HFFc6 (cell line): ENCODE measurements around the gene SIPA1L3. TPM values are rescaled to one million over a fixed set of nuclear protein-coding genes. Genes with fewer than 3 reads are reported as not detected.
A peak's percentile ranks its signal among the peaks of the same experiment; 100 is the strongest.
"Not testable (repeated sequence)": the region's sequence is repeated elsewhere in the genome, so short reads cannot be mapped to it uniquely, and the experiment has no call there.

ENCODE experiments used
- DNase-seq: peaks from one replicate; pipeline ENCODE4 v3.0.0-alpha.2; 2018
- H3K27ac Mint-ChIP-seq: 2 replicates; pipeline ENCODE4 v1.8.0; 2020; ENCODE audit warnings: mild to moderate bottlenecking, mixed read lengths
- H3K27me3 Mint-ChIP-seq: 2 replicates; pipeline ENCODE4 v1.8.0; 2021; ENCODE audit warnings: mild to moderate bottlenecking, moderate library complexity, mixed read lengths; ENCODE audit not compliant: insufficient read depth
- H3K36me3 Mint-ChIP-seq: 2 replicates; pipeline ENCODE4 v1.8.0; 2021; ENCODE audit warnings: low read depth, mixed read lengths
- H3K4me1 Mint-ChIP-seq: 2 replicates; pipeline ENCODE4 v1.8.0; 2020; ENCODE audit warnings: low read depth, mixed read lengths
- H3K4me3 Mint-ChIP-seq: 2 replicates; pipeline ENCODE4 v1.8.0; 2020; ENCODE audit warnings: mild to moderate bottlenecking, moderate library complexity, mixed read lengths
- H3K9me3 Mint-ChIP-seq: 2 replicates; pipeline ENCODE4 v1.8.0; 2020; ENCODE audit warnings: mild to moderate bottlenecking, mixed read lengths
- CTCF ChIP-seq: fragments of 200-600 bp; sonication (generic); IDR thresholded peaks from 2 replicates; pipeline ENCODE4 v1.5.0; 2021; ENCODE audit warnings: antibody characterized with exemption, mild to moderate bottlenecking
- total RNA-seq, 6 experiments: library from RNA; stranded (reverse); fragmentation: NEBNext Ultra II Directional; extraction: Animal tissue kit (Norgen Biotek cat#: 25700); gene quantifications; 2 replicates in 1 of 6; 3 replicates in 5 of 6; pipeline ENCODE4 v1.2.3, GENCODE V29; 2021

SIPA1L3 gene
- total RNA-seq, 6 experiments from 2014 or later: 34.0 to 46.7 (median 41.8) TPM

GRCh38 chr19:38229585-38230073, 322.6 kb downstream of the SIPA1L3 start:
- Mint-ChIP-seq H3K27me3 (peaks cover 10% of the 10 kb centered on the region), H3K4me3 (peak overlapping the region; percentile 50; the same call in 1 of the 2 replicates), H3K27ac (no peak overlapping the region), H3K9me3 (no peaks in the 10 kb centered on the region), H3K4me1 (no peaks in the 10 kb centered on the region), H3K36me3 (no peaks in the 10 kb centered on the region)
- DNase-seq: peak; percentile 78
- TF ChIP-seq CTCF: peak; percentile 34

GRCh38 chr19:38230506-38231133, 323.6 kb downstream of the SIPA1L3 start:
- DNase-seq, H3K4me3 Mint-ChIP-seq, H3K9me3 Mint-ChIP-seq, H3K27ac Mint-ChIP-seq, H3K36me3 Mint-ChIP-seq, H3K4me1 Mint-ChIP-seq: not testable (repeated sequence)
- peaks cover 16% of the 10 kb centered on the region for H3K27me3 Mint-ChIP-seq

- Mint-ChIP-seq H3K36me3 (no peaks in the 10 kb centered on the region), H3K9me3 (no peaks in the 10 kb centered on the region), H3K27ac (no peak overlapping the region), H3K4me3 (no peak overlapping the region; the same call in 1 of the 2 replicates), H3K4me1 (no peaks in the 10 kb centered on the region), H3K27me3 (peaks cover 17% of the 10 kb centered on the region)
- no peak for TF ChIP-seq CTCF
- no peak for DNase-seq
Measured at GRCh38 chr19:38231918-38232317, 324.9 kb downstream of the SIPA1L3 start.

- peaks cover 23% of the 10 kb centered on the region for H3K27me3 Mint-ChIP-seq
- no peaks in the 10 kb centered on the region for H3K36me3 Mint-ChIP-seq
- TF ChIP-seq CTCF: peak; percentile 95
- DNase-seq: peak; percentile 38
- no peaks in the 10 kb centered on the region for H3K9me3 Mint-ChIP-seq
- H3K4me3 Mint-ChIP-seq: no peak overlapping the region
- no peak overlapping the region; the same call in 1 of the 2 replicates for H3K27ac Mint-ChIP-seq
- H3K4me1 Mint-ChIP-seq: no peaks in the 10 kb centered on the region
Measured at GRCh38 chr19:38233740-38234251, 326.8 kb downstream of the SIPA1L3 start.

GRCh38 chr19:38234615-38235014, 327.6 kb downstream of the SIPA1L3 start:
- Mint-ChIP-seq H3K4me3 (no peak overlapping the region), H3K36me3 (no peaks in the 10 kb centered on the region), H3K27ac (no peak overlapping the region), H3K9me3 (no peaks in the 10 kb centered on the region), H3K27me3 (peaks cover 23% of the 10 kb centered on the region), H3K4me1 (peaks cover under 1% of the 10 kb centered on the region; the same call in 1 of the 2 replicates)
- no peak for TF ChIP-seq CTCF
- no peak for DNase-seq

GRCh38 chr19:38239816-38240215, 332.8 kb downstream of the SIPA1L3 start:
- peaks cover 15% of the 10 kb centered on the region for H3K27me3 Mint-ChIP-seq

More at GRCh38 chr19:38239816-38240215, 332.8 kb downstream of the SIPA1L3 start:
- Mint-ChIP-seq H3K4me1 (peaks cover 15% of the 10 kb centered on the region), H3K36me3 (no peaks in the 10 kb centered on the region), H3K4me3 (no peak overlapping the region), H3K27ac (no peak overlapping the region), H3K9me3 (no peaks in the 10 kb centered on the region)
- no peak for DNase-seq
- TF ChIP-seq CTCF: no peak
